Loucy (cell line): ENCODE data around the gene WNT2B.

ENCODE experiments used
- H2AFZ ChIP-seq: fragments of 200-600 bp; sonication (generic); 2 replicates; pipeline ENCODE4 v1.6.0; 2016; ENCODE audit warnings: antibody characterized with exemption, mild to moderate bottlenecking, low read length, moderate library complexity
- H3F3A ChIP-seq: fragments of 200-600 bp; 2 replicates; pipeline ENCODE4 v1.6.0; 2016; ENCODE audit warnings: antibody characterized with exemption, low read depth, mild to moderate bottlenecking
- H3K27me3 ChIP-seq: fragments of 200-600 bp; sonication (generic); 2 replicates; pipeline ENCODE4 v1.6.1; 2014; ENCODE audit warnings: low read length, mild to moderate bottlenecking; ENCODE audit not compliant: insufficient read depth, poor library complexity, severe bottlenecking
- H3K36me3 ChIP-seq: fragments of 200-600 bp; sonication (generic); 2 replicates; pipeline ENCODE4 v1.6.1; 2016; ENCODE audit warnings: low read length; ENCODE audit not compliant: insufficient read depth
- H3K4me1 ChIP-seq: fragments of 200-600 bp; sonication (generic); 2 replicates; pipeline ENCODE4 v1.5.1; 2014; ENCODE audit warnings: low read length, mild to moderate bottlenecking; ENCODE audit not compliant: insufficient read depth, poor library complexity, severe bottlenecking
- H3K4me2 ChIP-seq: fragments of 200-600 bp; sonication (generic); 2 replicates; pipeline ENCODE4 v1.6.0; 2014; ENCODE audit warnings: antibody characterized with exemption, low read length, low read depth, mild to moderate bottlenecking; ENCODE audit not compliant: poor library complexity, severe bottlenecking
- H3K4me3 ChIP-seq: fragments of 200-600 bp; sonication (generic); 2 replicates; pipeline ENCODE4 v1.5.1; 2014; ENCODE audit warnings: low read length, mild to moderate bottlenecking, mixed read lengths; ENCODE audit not compliant: poor library complexity, severe bottlenecking
- H3K79me2 ChIP-seq: fragments of 200-600 bp; sonication (generic); 2 replicates; pipeline ENCODE4 v1.6.1; 2014; ENCODE audit warnings: low read length; ENCODE audit not compliant: insufficient read depth
- H3K9ac ChIP-seq: fragments of 200-600 bp; sonication (generic); 2 replicates; pipeline ENCODE4 v1.6.0; 2014; ENCODE audit warnings: mild to moderate bottlenecking, low read depth, low read length, moderate library complexity; ENCODE audit not compliant: poor library complexity, severe bottlenecking
- H3K9me2 ChIP-seq: fragments of 200-600 bp; sonication (generic); replicated peaks from 2 replicates; pipeline ENCODE4 v1.6.1; 2016; ENCODE audit warnings: low read depth, low read length, mixed read lengths
- H3K9me3 ChIP-seq: fragments of 200-600 bp; sonication (generic); 2 replicates; pipeline ENCODE4 v1.6.1; 2014; ENCODE audit warnings: mild to moderate bottlenecking, antibody characterized with exemption, low read length, low read depth; ENCODE audit not compliant: insufficient read depth
- H4K20me1 ChIP-seq: fragments of 200-600 bp; sonication (generic); 2 replicates; pipeline ENCODE4 v1.6.0; 2014; ENCODE audit warnings: antibody characterized with exemption, low read length, mild to moderate bottlenecking; ENCODE audit not compliant: insufficient read depth, poor library complexity, severe bottlenecking
- EZH2phosphoT487 ChIP-seq: fragments of 200-600 bp; IDR thresholded peaks from 2 replicates; pipeline ENCODE4 v1.6.1; 2018; ENCODE audit warnings: antibody characterized with exemption, mild to moderate bottlenecking, moderate library complexity, borderline replicate concordance
- TF ChIP-seq, protein P1 (sequence below): fragments of 200-600 bp; sonication (generic); conservative IDR thresholded peaks from 2 replicates; pipeline ENCODE4 v1.5.1; 2014; ENCODE audit warnings: mild to moderate bottlenecking, antibody characterized with exemption, low read length

WNT2B gene

DNA sequence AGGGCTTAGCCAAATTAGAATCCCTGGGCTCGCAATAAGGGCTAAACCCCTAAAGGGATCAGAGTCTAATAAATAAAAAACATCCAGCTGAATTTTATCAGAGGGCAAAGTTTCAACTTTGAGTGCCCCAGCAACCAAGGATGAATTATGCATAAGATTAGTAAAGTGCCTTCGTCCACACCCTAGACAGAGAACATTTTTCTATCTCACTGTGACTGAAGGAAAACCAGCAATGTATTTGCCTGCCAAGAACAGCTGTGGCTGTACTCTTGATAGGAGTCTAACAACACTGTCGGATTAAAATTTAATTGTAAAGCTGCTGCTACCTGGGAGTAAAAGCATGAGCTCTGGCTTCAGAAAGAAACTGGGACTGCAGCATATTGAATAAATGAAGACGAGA is 23.3 kb downstream of the WNT2B start:
- Histone ChIP-seq H3K9ac (no peak overlapping the region), H3K4me3 (no peak overlapping the region), H3F3A (no peaks in the 10 kb centered on the region), H3K9me2 (no peaks in the 10 kb centered on the region), H3K4me1 (no peaks in the 10 kb centered on the region), H3K79me2 (no peaks in the 10 kb centered on the region), H3K4me2 (no peak overlapping the region), H2AFZ (no peak overlapping the region), H3K36me3 (no peaks in the 10 kb centered on the region), H3K27me3 (no peaks in the 10 kb centered on the region), H3K9me3 (no peaks in the 10 kb centered on the region), H4K20me1 (no peaks in the 10 kb centered on the region)
- TF ChIP-seq EZH2phosphoT487 = no peak

DNA sequence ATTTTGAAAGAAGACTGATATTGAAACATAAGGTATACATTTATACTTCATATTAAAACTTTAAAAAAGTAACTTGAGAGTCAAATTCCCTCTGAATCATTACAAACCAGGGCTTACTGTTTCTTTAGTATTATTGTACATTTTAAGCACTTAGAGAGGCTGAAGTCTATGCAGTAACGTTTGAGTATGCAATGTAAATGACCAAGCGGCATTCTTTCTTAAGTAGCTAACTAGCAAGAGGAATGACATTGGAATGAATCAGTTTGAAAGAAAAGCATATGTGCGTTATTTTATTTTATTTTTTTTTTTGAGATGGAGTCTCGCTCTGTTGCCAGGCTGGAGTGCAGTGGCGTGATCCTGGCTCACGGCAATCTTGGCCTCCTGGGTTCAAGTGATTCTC is 24.3 kb downstream of the WNT2B start:
- Histone ChIP-seq H4K20me1 (no peaks in the 10 kb centered on the region), H3K79me2 (no peaks in the 10 kb centered on the region), H3K9ac (no peak overlapping the region), H3K27me3 (no peaks in the 10 kb centered on the region), H3F3A (no peaks in the 10 kb centered on the region), H3K9me3 (no peaks in the 10 kb centered on the region), H3K36me3 (no peaks in the 10 kb centered on the region), H3K4me3 (no peak overlapping the region), H3K9me2 (no peaks in the 10 kb centered on the region), H2AFZ (no peak overlapping the region), H3K4me1 (no peaks in the 10 kb centered on the region), H3K4me2 (no peak overlapping the region)
- TF ChIP-seq, protein P1, sequence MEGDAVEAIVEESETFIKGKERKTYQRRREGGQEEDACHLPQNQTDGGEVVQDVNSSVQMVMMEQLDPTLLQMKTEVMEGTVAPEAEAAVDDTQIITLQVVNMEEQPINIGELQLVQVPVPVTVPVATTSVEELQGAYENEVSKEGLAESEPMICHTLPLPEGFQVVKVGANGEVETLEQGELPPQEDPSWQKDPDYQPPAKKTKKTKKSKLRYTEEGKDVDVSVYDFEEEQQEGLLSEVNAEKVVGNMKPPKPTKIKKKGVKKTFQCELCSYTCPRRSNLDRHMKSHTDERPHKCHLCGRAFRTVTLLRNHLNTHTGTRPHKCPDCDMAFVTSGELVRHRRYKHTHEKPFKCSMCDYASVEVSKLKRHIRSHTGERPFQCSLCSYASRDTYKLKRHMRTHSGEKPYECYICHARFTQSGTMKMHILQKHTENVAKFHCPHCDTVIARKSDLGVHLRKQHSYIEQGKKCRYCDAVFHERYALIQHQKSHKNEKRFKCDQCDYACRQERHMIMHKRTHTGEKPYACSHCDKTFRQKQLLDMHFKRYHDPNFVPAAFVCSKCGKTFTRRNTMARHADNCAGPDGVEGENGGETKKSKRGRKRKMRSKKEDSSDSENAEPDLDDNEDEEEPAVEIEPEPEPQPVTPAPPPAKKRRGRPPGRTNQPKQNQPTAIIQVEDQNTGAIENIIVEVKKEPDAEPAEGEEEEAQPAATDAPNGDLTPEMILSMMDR = no peak
- TF ChIP-seq EZH2phosphoT487 = no peak

DNA sequence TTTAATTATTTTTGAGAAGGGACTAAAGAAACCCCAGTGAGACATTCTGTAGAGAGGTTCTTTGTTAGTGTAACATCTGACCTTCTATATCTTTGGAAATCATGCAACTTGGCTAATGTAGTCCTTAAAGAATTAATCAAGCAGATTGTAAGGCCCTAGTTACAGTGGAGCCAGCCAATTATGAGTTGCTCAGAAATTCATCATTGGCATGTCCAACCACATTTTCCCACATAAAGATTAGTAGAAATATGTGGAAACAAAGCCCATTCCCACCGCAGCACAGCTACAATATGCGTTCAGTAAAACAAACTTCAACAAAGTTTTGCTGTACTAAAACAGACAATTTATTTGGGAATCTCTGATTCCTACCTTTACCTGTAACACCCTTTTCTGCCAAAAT is 27.8 kb downstream of the WNT2B start:
- TF ChIP-seq, protein P1 = no peak
- TF ChIP-seq EZH2phosphoT487 = no peak
- H3K79me2 ChIP-seq = no peaks in the 10 kb centered on the region
- H3K9me2 ChIP-seq = no peaks in the 10 kb centered on the region
- no peaks in the 10 kb centered on the region for H4K20me1 ChIP-seq
- H3K27me3 ChIP-seq = no peaks in the 10 kb centered on the region
- no peak overlapping the region for H3K4me3 ChIP-seq
- no peak overlapping the region for H3K4me2 ChIP-seq
- no peaks in the 10 kb centered on the region for H3F3A ChIP-seq
- no peak overlapping the region for H2AFZ ChIP-seq
- H3K4me1 ChIP-seq = no peaks in the 10 kb centered on the region
- no peak overlapping the region for H3K9ac ChIP-seq
- no peaks in the 10 kb centered on the region for H3K36me3 ChIP-seq
- H3K9me3 ChIP-seq = no peaks in the 10 kb centered on the region

DNA sequence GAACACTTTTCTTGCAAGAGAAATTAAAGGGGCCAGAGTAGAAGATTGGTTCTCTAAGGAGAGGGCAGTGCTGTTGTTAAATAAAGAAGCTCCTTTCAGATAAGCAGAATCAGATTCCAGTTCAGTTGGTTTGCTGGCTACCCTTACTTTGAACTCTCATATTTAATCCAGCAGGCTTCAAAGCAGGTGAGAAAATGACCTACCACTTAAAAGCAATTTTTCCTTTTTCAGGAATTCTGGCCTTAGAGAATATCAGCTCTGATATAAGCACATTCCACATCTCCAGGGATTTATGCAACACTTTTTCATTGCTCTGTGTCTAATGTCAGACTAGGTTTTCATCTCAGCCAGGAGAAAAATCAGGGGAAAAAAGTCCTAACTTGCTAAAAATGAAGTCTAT is 28.7 kb downstream of the WNT2B start:
- Histone ChIP-seq H3K9me2 (no peaks in the 10 kb centered on the region), H3K9me3 (no peaks in the 10 kb centered on the region), H3K4me2 (no peak overlapping the region), H3K4me1 (no peaks in the 10 kb centered on the region), H4K20me1 (no peaks in the 10 kb centered on the region), H3K9ac (no peak overlapping the region), H3K4me3 (no peak overlapping the region), H3F3A (no peaks in the 10 kb centered on the region), H2AFZ (no peak overlapping the region), H3K27me3 (no peaks in the 10 kb centered on the region), H3K79me2 (no peaks in the 10 kb centered on the region), H3K36me3 (no peaks in the 10 kb centered on the region)
- no peak for TF ChIP-seq EZH2phosphoT487
- TF ChIP-seq, protein P1 = no peak
